OCI-M2 (cell line): ENCODE measurements around the gene SCARB2.

Source experiments
- DNase-seq: peaks from one replicate; lab custom pipeline; 2025; ENCODE audit not compliant: unreplicated experiment; lab: John Stamatoyannopoulos, UW

SCARB2 gene

GRCh38 chr4:76156635-76157034 lies 57.0 kb downstream of the SCARB2 start:
- no peak for DNase-seq

GRCh38 chr4:76155979-76156378 lies 57.6 kb downstream of the SCARB2 start:
- no peak for DNase-seq

GRCh38 chr4:76153356-76153755 lies 60.3 kb downstream of the SCARB2 start:
- DNase-seq = no peak

- peak; percentile 54 for DNase-seq
Observed at GRCh38 chr4:76148142-76148865, 65.3 kb downstream of the SCARB2 start, which contains the start of gene NUP54. TSS of gene NUP54 (minus strand) at chr4:76148397. CDS start at chr4:76148374, 23 bp downstream.

- DNase-seq = peak; percentile 17
Observed at GRCh38 chr4:76147454-76148141, 66.0 kb downstream of the SCARB2 start.

GRCh38 chr4:76144546-76144945 lies 69.1 kb downstream of the SCARB2 start:
- no peak for DNase-seq

- DNase-seq = no peak
Observed at GRCh38 chr4:76141241-76141640, 72.4 kb downstream of the SCARB2 start.

- no peak for DNase-seq
Observed at GRCh38 chr4:76127754-76128153, 85.9 kb downstream of the SCARB2 start.

- no peak for DNase-seq
Observed at GRCh38 chr4:76125816-76126215, 87.8 kb downstream of the SCARB2 start.

GRCh38 chr4:76120199-76120598 lies 93.4 kb downstream of the SCARB2 start:
- DNase-seq = no peak

GRCh38 chr4:76117536-76117935 lies 96.1 kb downstream of the SCARB2 start:
- no peak for DNase-seq

GRCh38 chr4:76116821-76117220 lies 96.8 kb downstream of the SCARB2 start:
- no peak for DNase-seq
